Activated T-helper 2 cell treated with anti-CD3 and anti-CD28 coated beads, Interferon-gamma antibody, Interleukin-2, Interleukin-4, amounts not matched to agents 10 μg/mL and 5 μg/mL and 100 μg/mL, durations not matched to agents 14 hours and 24 hours and 36 hours (primary cell): ENCODE measurements around the gene PRPF31. TPM values are rescaled to one million over a fixed set of nuclear protein-coding genes. Genes with fewer than 3 reads are reported as not detected.
A peak's percentile ranks its signal among the peaks of the same experiment; 100 is the strongest.
"Not testable (repeated sequence)": the region's sequence is repeated elsewhere in the genome, so short reads cannot be mapped to it uniquely, and the experiment has no call there.

Experiments used
- DNase-seq: peaks from one replicate; pipeline ENCODE4 v3.0.0; 2021; ENCODE audit warnings: low spot score
- H3K27ac Mint-ChIP-seq: one replicate; pipeline ENCODE4 v1.8.0; 2021; ENCODE audit warnings: mixed read lengths
- H3K27me3 Mint-ChIP-seq: one replicate; pipeline ENCODE4 v1.8.0; 2021; ENCODE audit warnings: low read depth, mixed read lengths
- H3K36me3 Mint-ChIP-seq: one replicate; pipeline ENCODE4 v1.8.0; 2021; ENCODE audit warnings: low read depth, mixed read lengths
- H3K4me1 Mint-ChIP-seq: one replicate; pipeline ENCODE4 v1.8.0; 2021; ENCODE audit warnings: low read depth, mixed read lengths
- H3K4me3 Mint-ChIP-seq: one replicate; pipeline ENCODE4 v1.8.0; 2021; ENCODE audit warnings: low read depth, mild to moderate bottlenecking, moderate library complexity, mixed read lengths
- H3K9me3 Mint-ChIP-seq: one replicate; pipeline ENCODE4 v1.8.0; 2021; ENCODE audit warnings: mixed read lengths
- intact Hi-C: fragments of 100-400 bp; cut with micrococcal nuclease; formaldehyde crosslinking; loops from one replicate; pipeline ENCODE4 v1.15.1; 2023
- total RNA-seq: library from RNA; stranded (reverse); gene quantifications from 2 replicates; pipeline ENCODE4 v1.2.3, GENCODE V29; 2022

The PRPF31 gene
- total RNA-seq, result 90.6 and 94.2 TPM in 2 replicates

- Mint-ChIP-seq H3K4me1 (peaks cover 21% of the 10 kb centered on the region), H3K27me3 (no peaks in the 10 kb centered on the region), H3K36me3 (peaks cover 51% of the 10 kb centered on the region), H3K9me3 (no peaks in the 10 kb centered on the region), H3K4me3 (peak within 1 kb of the TSS; percentile 97), H3K27ac (peak within 1 kb of the TSS; percentile 92)
- DNase-seq, result peak; percentile 94
- intact Hi-C loops, result loop anchor here (1.0 kb wide), 3 partner anchors 13 to 44 kb away; partner anchors contain the start of genes CNOT3, LENG1 and NDUFA3
Measured at GRCh38 chr19:54115109-54116063, at the start of gene PRPF31, which contains the start of gene TFPT. Gene PRPF31, plus strand, starts transcription at chr19:54115754. Its CDS starts 2,525 bp downstream, at chr19:54118279. Gene TFPT, minus strand, starts transcription at chr19:54115657. Its CDS starts 388 bp downstream, at chr19:54115269.

- Mint-ChIP-seq H3K4me3 (no peak overlapping the region), H3K27me3 (no peaks in the 10 kb centered on the region), H3K4me1 (no peaks in the 10 kb centered on the region), H3K9me3 (no peaks in the 10 kb centered on the region), H3K36me3 (no peaks in the 10 kb centered on the region), H3K27ac (no peak overlapping the region)
- DNase-seq, result no peak
- intact Hi-C loops, result no loop called here
Measured at GRCh38 chr19:54069470-54069869, 46.1 kb upstream of the PRPF31 start.

- no peak for DNase-seq
- no peaks in the 10 kb centered on the region for H3K4me1 Mint-ChIP-seq
- H3K36me3 Mint-ChIP-seq, result no peaks in the 10 kb centered on the region
- H3K9me3 Mint-ChIP-seq, result no peaks in the 10 kb centered on the region
- no peak overlapping the region for H3K4me3 Mint-ChIP-seq
- no peaks in the 10 kb centered on the region for H3K27me3 Mint-ChIP-seq
- intact Hi-C loops, result no loop called here
- H3K27ac Mint-ChIP-seq, result no peak overlapping the region
Measured at GRCh38 chr19:54073829-54074228, 41.7 kb upstream of the PRPF31 start.

GRCh38 chr19:54074851-54075250, 40.7 kb upstream of the PRPF31 start:
- no peak for DNase-seq
- H3K27me3 Mint-ChIP-seq, result no peaks in the 10 kb centered on the region
- no peak overlapping the region for H3K27ac Mint-ChIP-seq
- no peaks in the 10 kb centered on the region for H3K36me3 Mint-ChIP-seq
- H3K9me3 Mint-ChIP-seq, result peaks cover 3% of the 10 kb centered on the region
- intact Hi-C loops, result no loop called here
- no peaks in the 10 kb centered on the region for H3K4me1 Mint-ChIP-seq
- H3K4me3 Mint-ChIP-seq, result no peak overlapping the region

- H3K4me3 Mint-ChIP-seq, result no peak overlapping the region
- H3K27ac Mint-ChIP-seq, result no peak overlapping the region
- intact Hi-C loops, result no loop called here
- no peaks in the 10 kb centered on the region for H3K4me1 Mint-ChIP-seq
- no peaks in the 10 kb centered on the region for H3K36me3 Mint-ChIP-seq
- no peak for DNase-seq
- peaks cover 3% of the 10 kb centered on the region for H3K9me3 Mint-ChIP-seq
- no peaks in the 10 kb centered on the region for H3K27me3 Mint-ChIP-seq
Measured at GRCh38 chr19:54077334-54077733, 38.2 kb upstream of the PRPF31 start.

GRCh38 chr19:54081032-54081431, 34.5 kb upstream of the PRPF31 start, which contains the start of gene TARM1:
Gene TARM1, minus strand, starts transcription at chr19:54081365. Its CDS starts 25 bp downstream, at chr19:54081340.
- intact Hi-C loops, result no loop called here
- no peak within 1 kb of the TSS for H3K27ac Mint-ChIP-seq
- no peaks in the 10 kb centered on the region for H3K4me1 Mint-ChIP-seq
- no peaks in the 10 kb centered on the region for H3K36me3 Mint-ChIP-seq
- H3K4me3 Mint-ChIP-seq, result no peak within 1 kb of the TSS
- DNase-seq, result no peak
- peaks cover 3% of the 10 kb centered on the region for H3K9me3 Mint-ChIP-seq
- no peaks in the 10 kb centered on the region for H3K27me3 Mint-ChIP-seq

- H3K4me3 Mint-ChIP-seq, result no peak overlapping the region
- peaks cover under 1% of the 10 kb centered on the region for H3K9me3 Mint-ChIP-seq
- H3K4me1 Mint-ChIP-seq, result no peaks in the 10 kb centered on the region
- no peaks in the 10 kb centered on the region for H3K36me3 Mint-ChIP-seq
- no peak overlapping the region for H3K27ac Mint-ChIP-seq
- no peak for DNase-seq
- intact Hi-C loops, result no loop called here
- no peaks in the 10 kb centered on the region for H3K27me3 Mint-ChIP-seq
Measured at GRCh38 chr19:54084410-54084809, 31.1 kb upstream of the PRPF31 start.

- Mint-ChIP-seq H3K9me3 (peaks cover 4% of the 10 kb centered on the region), H3K27me3 (peaks cover 16% of the 10 kb centered on the region), H3K4me3 (no peak overlapping the region), H3K4me1 (peaks cover 13% of the 10 kb centered on the region), H3K27ac (no peak overlapping the region), H3K36me3 (no peaks in the 10 kb centered on the region)
- no peak for DNase-seq
- intact Hi-C loops, result no loop called here
Measured at GRCh38 chr19:54094426-54095000, 21.0 kb upstream of the PRPF31 start.

GRCh38 chr19:54095136-54095858, 20.3 kb upstream of the PRPF31 start:
- H3K9me3 Mint-ChIP-seq, result peaks cover 4% of the 10 kb centered on the region
- no peak overlapping the region for H3K27ac Mint-ChIP-seq
- no peaks in the 10 kb centered on the region for H3K36me3 Mint-ChIP-seq
- H3K4me3 Mint-ChIP-seq, result peak overlapping the region; percentile 8
- no peak for DNase-seq
- peaks cover 17% of the 10 kb centered on the region for H3K27me3 Mint-ChIP-seq
- intact Hi-C loops, result no loop called here
- peaks cover 13% of the 10 kb centered on the region for H3K4me1 Mint-ChIP-seq

GRCh38 chr19:54095859-54096616, 19.5 kb upstream of the PRPF31 start:
- H3K36me3 Mint-ChIP-seq, H3K9me3 Mint-ChIP-seq, intact Hi-C loops, H3K27ac Mint-ChIP-seq: not testable (repeated sequence)
- DNase-seq, result peak; percentile 31
- H3K27me3 Mint-ChIP-seq, result peaks cover 17% of the 10 kb centered on the region
- H3K4me3 Mint-ChIP-seq, result peak overlapping the region; percentile 62
- H3K4me1 Mint-ChIP-seq, result peaks cover 13% of the 10 kb centered on the region

GRCh38 chr19:54096617-54097106, 18.9 kb upstream of the PRPF31 start:
- peaks cover 17% of the 10 kb centered on the region for H3K27me3 Mint-ChIP-seq
- peak overlapping the region; percentile 62 for H3K4me3 Mint-ChIP-seq
- no peaks in the 10 kb centered on the region for H3K36me3 Mint-ChIP-seq
- peaks cover 13% of the 10 kb centered on the region for H3K4me1 Mint-ChIP-seq
- no peak for DNase-seq
- peaks cover 4% of the 10 kb centered on the region for H3K9me3 Mint-ChIP-seq
- intact Hi-C loops, result no loop called here
- no peak overlapping the region for H3K27ac Mint-ChIP-seq
